ENCODE measurements around the gene RIPPLY3. TPM values are rescaled to one million over a fixed set of nuclear protein-coding genes. Genes with fewer than 3 reads are reported as not detected.

Gene RIPPLY3
- total and polyA plus RNA-seq, 4 donors: 0.08 to 0.21 (median 0.13) TPM; not detected in 1

DNA sequence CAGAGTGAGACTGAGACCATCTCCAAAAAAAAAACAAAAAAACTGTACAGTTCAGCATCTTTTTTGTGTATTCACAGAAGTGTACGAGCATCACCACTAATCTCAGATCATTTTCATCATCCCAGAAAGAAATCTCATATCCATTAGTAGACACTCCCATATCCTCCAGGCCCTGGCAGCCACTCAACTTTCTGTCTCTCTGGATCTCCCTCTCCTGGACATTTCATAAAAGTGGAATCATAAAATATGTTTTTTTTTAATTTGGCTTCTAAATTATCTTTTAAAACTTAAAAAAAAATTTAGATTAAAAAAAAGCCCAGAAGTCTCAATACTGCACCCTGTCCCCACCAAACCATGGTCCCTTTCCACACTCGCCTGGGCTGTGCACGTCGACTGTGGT lies 22.1 kb downstream of the RIPPLY3 start:
- peaks cover 0 to 3% (median 0%) of the 10 kb centered on the region in 4 donors for H3K27me3 ChIP-seq (ENCODE audit: control insufficient read depth in 4 of 4, insufficient read depth in 4 of 4, low read length in 3 of 4)
- no peak overlapping the region for H3K27ac ChIP-seq (ENCODE audit: low read depth in 1 of 2, low read length in 2 of 2)
- 88% methylated on average over 4 of the region's 4 CpGs for WGBS
- TF ChIP-seq GABPA (IDR thresholded peaks at IDR 0.05 in 1 of 2, conservative IDR thresholded peaks at IDR 0.05 in 1 of 2) (no peak), RAD21 (IDR thresholded peaks at IDR 0.05) (no peak), NR2F2 (IDR thresholded peaks at IDR 0.05) (no peak), YY1 (IDR thresholded peaks at IDR 0.05) (no peak), FOXA2 (IDR thresholded peaks at IDR 0.05) (no peak), TAF1 (conservative IDR thresholded peaks at IDR 0.05) (no peak), HNF4A (conservative IDR thresholded peaks at IDR 0.05) (no peak), RXRA (IDR thresholded peaks at IDR 0.05) (no peak), EGR1 (IDR thresholded peaks at IDR 0.05; ENCODE audit: low read depth in 2 of 2) (no peak), SP1 (IDR thresholded peaks at IDR 0.05) (no peak)
- TF ChIP-seq, protein P1, sequence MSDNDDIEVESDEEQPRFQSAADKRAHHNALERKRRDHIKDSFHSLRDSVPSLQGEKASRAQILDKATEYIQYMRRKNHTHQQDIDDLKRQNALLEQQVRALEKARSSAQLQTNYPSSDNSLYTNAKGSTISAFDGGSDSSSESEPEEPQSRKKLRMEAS (IDR thresholded peaks at IDR 0.05): no peak
- TF ChIP-seq, protein P2, sequence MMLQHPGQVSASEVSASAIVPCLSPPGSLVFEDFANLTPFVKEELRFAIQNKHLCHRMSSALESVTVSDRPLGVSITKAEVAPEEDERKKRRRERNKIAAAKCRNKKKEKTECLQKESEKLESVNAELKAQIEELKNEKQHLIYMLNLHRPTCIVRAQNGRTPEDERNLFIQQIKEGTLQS (IDR thresholded peaks at IDR 0.05): no peak
- no peaks in the 10 kb centered on the region for H3K36me3 ChIP-seq (ENCODE audit: control insufficient read depth in 4 of 4, insufficient read depth in 3 of 4, low read depth in 1 of 4, low read length in 3 of 4)
- no peak for DNase-seq (ENCODE audit: low spot score)
- H3K4me3 ChIP-seq (ENCODE audit: low read depth in 1 of 3, low read length in 3 of 3): no peak overlapping the region
- no peaks in the 10 kb centered on the region for H3K9me3 ChIP-seq (ENCODE audit: control insufficient read depth in 4 of 4, low read length in 3 of 4)
- H3K9ac ChIP-seq (ENCODE audit: low read depth in 1 of 2, low read length in 2 of 2): no peak overlapping the region
- no peaks in the 10 kb centered on the region for H3K4me1 ChIP-seq (ENCODE audit: control insufficient read depth in 4 of 4, insufficient read depth in 4 of 4, low read length in 3 of 4)

DNA sequence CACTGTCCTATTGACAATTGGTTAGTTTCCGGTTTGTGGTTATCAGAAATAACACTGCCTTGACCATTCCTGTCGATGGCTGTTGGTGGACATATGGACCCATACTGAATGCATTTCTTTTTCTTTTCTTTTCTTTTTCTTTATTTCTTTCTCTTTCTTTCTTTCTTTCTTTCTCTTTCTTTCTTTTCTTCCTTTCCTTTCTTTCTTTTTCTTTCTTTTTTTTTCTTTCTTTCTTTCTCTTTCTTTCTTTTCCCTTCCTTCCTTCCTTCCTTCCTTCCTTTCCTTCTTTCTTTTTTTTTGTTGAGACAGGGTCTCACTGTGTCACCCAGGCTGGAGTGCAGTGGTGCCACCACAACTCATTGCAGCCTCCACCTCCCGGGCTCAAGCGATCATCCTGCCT lies 24.4 kb downstream of the RIPPLY3 start:
- no peak overlapping the region for H3K9ac ChIP-seq (ENCODE audit: low read depth in 1 of 2, low read length in 2 of 2)
- 95% methylated on average over 4 of the region's 4 CpGs for WGBS
- DNase-seq (ENCODE audit: low spot score): no peak
- no peak overlapping the region for H3K4me3 ChIP-seq (ENCODE audit: low read depth in 1 of 3, low read length in 3 of 3)
- no peak overlapping the region for H3K27ac ChIP-seq (ENCODE audit: low read depth in 1 of 2, low read length in 2 of 2)
- H3K4me1 ChIP-seq (ENCODE audit: control insufficient read depth in 4 of 4, insufficient read depth in 4 of 4, low read length in 3 of 4): no peaks in the 10 kb centered on the region
- no peaks in the 10 kb centered on the region for H3K36me3 ChIP-seq (ENCODE audit: control insufficient read depth in 4 of 4, insufficient read depth in 3 of 4, low read depth in 1 of 4, low read length in 3 of 4)
- peaks cover 0 to 3% (median 0%) of the 10 kb centered on the region in 4 donors for H3K27me3 ChIP-seq (ENCODE audit: control insufficient read depth in 4 of 4, insufficient read depth in 4 of 4, low read length in 3 of 4)
- no peaks in the 10 kb centered on the region for H3K9me3 ChIP-seq (ENCODE audit: control insufficient read depth in 4 of 4, low read length in 3 of 4)
- no peak for TF ChIP-seq FOXA1 (IDR thresholded peaks at IDR 0.05)
- TF ChIP-seq TAF1 (conservative IDR thresholded peaks at IDR 0.05): no peak
- TF ChIP-seq HNF4G (IDR thresholded peaks at IDR 0.05): no peak
- TF ChIP-seq, protein P1 (IDR thresholded peaks at IDR 0.05): no peak
- no peak for TF ChIP-seq JUND (IDR thresholded peaks at IDR 0.05)
- TF ChIP-seq NR2F2 (IDR thresholded peaks at IDR 0.05): no peak
- TF ChIP-seq, protein P2 (IDR thresholded peaks at IDR 0.05): no peak
- no peak for TF ChIP-seq FOXA2 (IDR thresholded peaks at IDR 0.05)
- TF ChIP-seq RAD21 (IDR thresholded peaks at IDR 0.05): no peak
- TF ChIP-seq GABPA (IDR thresholded peaks at IDR 0.05 in 1 of 2, conservative IDR thresholded peaks at IDR 0.05 in 1 of 2): no peak
- TF ChIP-seq, protein P3, sequence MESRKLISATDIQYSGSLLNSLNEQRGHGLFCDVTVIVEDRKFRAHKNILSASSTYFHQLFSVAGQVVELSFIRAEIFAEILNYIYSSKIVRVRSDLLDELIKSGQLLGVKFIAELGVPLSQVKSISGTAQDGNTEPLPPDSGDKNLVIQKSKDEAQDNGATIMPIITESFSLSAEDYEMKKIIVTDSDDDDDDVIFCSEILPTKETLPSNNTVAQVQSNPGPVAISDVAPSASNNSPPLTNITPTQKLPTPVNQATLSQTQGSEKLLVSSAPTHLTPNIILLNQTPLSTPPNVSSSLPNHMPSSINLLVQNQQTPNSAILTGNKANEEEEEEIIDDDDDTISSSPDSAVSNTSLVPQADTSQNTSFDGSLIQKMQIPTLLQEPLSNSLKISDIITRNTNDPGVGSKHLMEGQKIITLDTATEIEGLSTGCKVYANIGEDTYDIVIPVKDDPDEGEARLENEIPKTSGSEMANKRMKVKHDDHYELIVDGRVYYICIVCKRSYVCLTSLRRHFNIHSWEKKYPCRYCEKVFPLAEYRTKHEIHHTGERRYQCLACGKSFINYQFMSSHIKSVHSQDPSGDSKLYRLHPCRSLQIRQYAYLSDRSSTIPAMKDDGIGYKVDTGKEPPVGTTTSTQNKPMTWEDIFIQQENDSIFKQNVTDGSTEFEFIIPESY (IDR thresholded peaks at IDR 0.05): no peak
- no peak for TF ChIP-seq HNF4A (conservative IDR thresholded peaks at IDR 0.05)
- TF ChIP-seq, protein P4, sequence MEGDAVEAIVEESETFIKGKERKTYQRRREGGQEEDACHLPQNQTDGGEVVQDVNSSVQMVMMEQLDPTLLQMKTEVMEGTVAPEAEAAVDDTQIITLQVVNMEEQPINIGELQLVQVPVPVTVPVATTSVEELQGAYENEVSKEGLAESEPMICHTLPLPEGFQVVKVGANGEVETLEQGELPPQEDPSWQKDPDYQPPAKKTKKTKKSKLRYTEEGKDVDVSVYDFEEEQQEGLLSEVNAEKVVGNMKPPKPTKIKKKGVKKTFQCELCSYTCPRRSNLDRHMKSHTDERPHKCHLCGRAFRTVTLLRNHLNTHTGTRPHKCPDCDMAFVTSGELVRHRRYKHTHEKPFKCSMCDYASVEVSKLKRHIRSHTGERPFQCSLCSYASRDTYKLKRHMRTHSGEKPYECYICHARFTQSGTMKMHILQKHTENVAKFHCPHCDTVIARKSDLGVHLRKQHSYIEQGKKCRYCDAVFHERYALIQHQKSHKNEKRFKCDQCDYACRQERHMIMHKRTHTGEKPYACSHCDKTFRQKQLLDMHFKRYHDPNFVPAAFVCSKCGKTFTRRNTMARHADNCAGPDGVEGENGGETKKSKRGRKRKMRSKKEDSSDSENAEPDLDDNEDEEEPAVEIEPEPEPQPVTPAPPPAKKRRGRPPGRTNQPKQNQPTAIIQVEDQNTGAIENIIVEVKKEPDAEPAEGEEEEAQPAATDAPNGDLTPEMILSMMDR (IDR thresholded peaks at IDR 0.05; ENCODE audit: low read depth, low read length, missing input control): no peak
- no peak for TF ChIP-seq EGR1 (IDR thresholded peaks at IDR 0.05; ENCODE audit: low read depth in 2 of 2)
- no peak for TF ChIP-seq YY1 (IDR thresholded peaks at IDR 0.05)
- TF ChIP-seq RXRA (IDR thresholded peaks at IDR 0.05): no peak
- no peak for TF ChIP-seq SP1 (IDR thresholded peaks at IDR 0.05)
- TF ChIP-seq, protein P5, sequence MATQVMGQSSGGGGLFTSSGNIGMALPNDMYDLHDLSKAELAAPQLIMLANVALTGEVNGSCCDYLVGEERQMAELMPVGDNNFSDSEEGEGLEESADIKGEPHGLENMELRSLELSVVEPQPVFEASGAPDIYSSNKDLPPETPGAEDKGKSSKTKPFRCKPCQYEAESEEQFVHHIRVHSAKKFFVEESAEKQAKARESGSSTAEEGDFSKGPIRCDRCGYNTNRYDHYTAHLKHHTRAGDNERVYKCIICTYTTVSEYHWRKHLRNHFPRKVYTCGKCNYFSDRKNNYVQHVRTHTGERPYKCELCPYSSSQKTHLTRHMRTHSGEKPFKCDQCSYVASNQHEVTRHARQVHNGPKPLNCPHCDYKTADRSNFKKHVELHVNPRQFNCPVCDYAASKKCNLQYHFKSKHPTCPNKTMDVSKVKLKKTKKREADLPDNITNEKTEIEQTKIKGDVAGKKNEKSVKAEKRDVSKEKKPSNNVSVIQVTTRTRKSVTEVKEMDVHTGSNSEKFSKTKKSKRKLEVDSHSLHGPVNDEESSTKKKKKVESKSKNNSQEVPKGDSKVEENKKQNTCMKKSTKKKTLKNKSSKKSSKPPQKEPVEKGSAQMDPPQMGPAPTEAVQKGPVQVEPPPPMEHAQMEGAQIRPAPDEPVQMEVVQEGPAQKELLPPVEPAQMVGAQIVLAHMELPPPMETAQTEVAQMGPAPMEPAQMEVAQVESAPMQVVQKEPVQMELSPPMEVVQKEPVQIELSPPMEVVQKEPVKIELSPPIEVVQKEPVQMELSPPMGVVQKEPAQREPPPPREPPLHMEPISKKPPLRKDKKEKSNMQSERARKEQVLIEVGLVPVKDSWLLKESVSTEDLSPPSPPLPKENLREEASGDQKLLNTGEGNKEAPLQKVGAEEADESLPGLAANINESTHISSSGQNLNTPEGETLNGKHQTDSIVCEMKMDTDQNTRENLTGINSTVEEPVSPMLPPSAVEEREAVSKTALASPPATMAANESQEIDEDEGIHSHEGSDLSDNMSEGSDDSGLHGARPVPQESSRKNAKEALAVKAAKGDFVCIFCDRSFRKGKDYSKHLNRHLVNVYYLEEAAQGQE (IDR thresholded peaks at IDR 0.05): no peak
